Measurements from ENCODE around the gene CYTH4.

The CYTH4 gene

DNA sequence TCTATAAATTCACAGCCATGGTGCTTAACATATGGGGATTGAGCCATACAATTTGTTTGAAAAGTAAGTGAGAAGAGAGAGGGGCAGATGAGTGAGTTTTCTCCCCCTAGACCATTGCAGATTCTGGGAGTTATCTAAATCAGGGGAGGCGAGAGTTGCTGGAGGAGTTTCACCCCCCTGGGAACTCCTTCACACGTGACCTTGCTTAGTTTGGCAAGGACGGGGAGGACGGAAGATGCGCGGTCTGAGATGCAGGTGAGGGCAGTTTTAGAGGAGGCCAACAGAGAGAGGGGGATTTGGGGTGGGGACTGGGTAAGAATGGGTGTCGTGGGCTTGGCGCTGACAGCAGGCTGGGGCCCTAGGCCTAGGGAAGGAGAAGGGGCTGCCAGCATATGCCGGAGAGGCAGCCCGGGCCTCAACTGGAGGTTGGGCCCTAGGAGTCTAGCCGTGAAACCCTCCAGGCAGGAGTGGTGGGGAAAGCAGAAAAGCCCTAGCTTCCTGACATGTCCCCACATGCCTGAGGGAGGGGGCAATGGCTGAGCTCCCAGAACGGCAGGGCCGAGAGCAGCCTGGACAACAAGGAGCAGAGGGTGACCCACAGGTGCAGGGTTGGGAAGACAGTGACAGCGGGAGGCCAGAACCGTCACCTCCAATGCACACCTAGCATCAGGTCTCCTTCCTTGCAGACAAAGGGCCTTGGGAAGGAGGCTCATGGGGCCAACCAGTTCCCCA, 81.1 kb downstream of the CYTH4 start:
- H3K27me3 ChIP-seq (ENCODE audit: control insufficient read depth, insufficient read depth, low read length, poor library complexity, severe bottlenecking): no peaks in the 10 kb centered on the region
- 92 to 94% methylated on average over 15 of the region's 15 CpGs for WGBS, 2 experiments
- no peak overlapping the region for H3K4me3 ChIP-seq (ENCODE audit: insufficient read depth, low read depth, low read length)

More for the DNA sequence above, 81.1 kb downstream of the CYTH4 start:
- H3K9me3 ChIP-seq (ENCODE audit: control insufficient read depth, low read length): no peaks in the 10 kb centered on the region
- H3K4me1 ChIP-seq (ENCODE audit: control insufficient read depth, insufficient read depth, low read length): peaks cover 8% of the 10 kb centered on the region
- no peaks in the 10 kb centered on the region for H3K36me3 ChIP-seq (ENCODE audit: control insufficient read depth, insufficient read depth, low read length)
- H3K27ac ChIP-seq (ENCODE audit: insufficient read depth, low read depth, low read length, poor library complexity, severe bottlenecking): no peak overlapping the region

All from ectodermal cell (in vitro differentiated cells).